Measurements from ENCODE around the gene PDLIM4.
A peak's percentile ranks its signal among the peaks of the same experiment; 100 is the strongest.

The PDLIM4 gene

GRCh38 chr5:132227485-132228240 is 29.8 kb upstream of the PDLIM4 start, which contains the start of gene P4HA2:
P4HA2 (minus strand) TSS chr5:132227853; CDS start chr5:132218626, 9,227 bp downstream.
- DNase-seq (ENCODE audit: low read depth in 2 of 2) = peak; percentile 39 to 50

- no peak for DNase-seq (ENCODE audit: low read depth in 2 of 2)
These were observed 29.1 kb upstream of the PDLIM4 start for GRCh38 chr5:132228241-132229035.

GRCh38 chr5:132229236-132229635 is 28.3 kb upstream of the PDLIM4 start:
- no peak for DNase-seq (ENCODE audit: low read depth in 2 of 2)

- DNase-seq (ENCODE audit: low read depth in 2 of 2) = no peak
These were observed 26.6 kb upstream of the PDLIM4 start for GRCh38 chr5:132230871-132231270.

- no peak for DNase-seq (ENCODE audit: low read depth in 2 of 2)
These were observed 25.0 kb upstream of the PDLIM4 start for GRCh38 chr5:132232465-132232864.

DNA sequence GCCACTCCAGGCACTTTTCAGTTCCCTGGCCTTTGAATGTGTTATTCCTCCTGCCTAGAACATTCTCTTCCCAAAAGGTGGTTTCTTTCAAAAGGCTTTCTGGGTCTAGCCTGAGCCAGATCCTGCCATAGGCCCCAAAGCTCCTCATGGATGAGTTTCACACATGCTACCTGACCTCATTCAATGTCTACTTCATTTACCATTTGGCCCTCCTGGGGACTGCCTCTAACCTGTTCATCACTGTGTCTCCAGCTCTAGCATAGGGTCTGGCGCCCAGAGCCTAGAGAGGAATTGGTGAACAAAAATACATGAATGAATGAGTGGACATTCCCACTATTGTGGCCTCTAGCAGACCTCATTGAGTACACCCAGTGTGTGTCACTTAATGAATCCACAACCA is 24.4 kb upstream of the PDLIM4 start:
- no peak for DNase-seq (ENCODE audit: low read depth in 2 of 2)

DNA sequence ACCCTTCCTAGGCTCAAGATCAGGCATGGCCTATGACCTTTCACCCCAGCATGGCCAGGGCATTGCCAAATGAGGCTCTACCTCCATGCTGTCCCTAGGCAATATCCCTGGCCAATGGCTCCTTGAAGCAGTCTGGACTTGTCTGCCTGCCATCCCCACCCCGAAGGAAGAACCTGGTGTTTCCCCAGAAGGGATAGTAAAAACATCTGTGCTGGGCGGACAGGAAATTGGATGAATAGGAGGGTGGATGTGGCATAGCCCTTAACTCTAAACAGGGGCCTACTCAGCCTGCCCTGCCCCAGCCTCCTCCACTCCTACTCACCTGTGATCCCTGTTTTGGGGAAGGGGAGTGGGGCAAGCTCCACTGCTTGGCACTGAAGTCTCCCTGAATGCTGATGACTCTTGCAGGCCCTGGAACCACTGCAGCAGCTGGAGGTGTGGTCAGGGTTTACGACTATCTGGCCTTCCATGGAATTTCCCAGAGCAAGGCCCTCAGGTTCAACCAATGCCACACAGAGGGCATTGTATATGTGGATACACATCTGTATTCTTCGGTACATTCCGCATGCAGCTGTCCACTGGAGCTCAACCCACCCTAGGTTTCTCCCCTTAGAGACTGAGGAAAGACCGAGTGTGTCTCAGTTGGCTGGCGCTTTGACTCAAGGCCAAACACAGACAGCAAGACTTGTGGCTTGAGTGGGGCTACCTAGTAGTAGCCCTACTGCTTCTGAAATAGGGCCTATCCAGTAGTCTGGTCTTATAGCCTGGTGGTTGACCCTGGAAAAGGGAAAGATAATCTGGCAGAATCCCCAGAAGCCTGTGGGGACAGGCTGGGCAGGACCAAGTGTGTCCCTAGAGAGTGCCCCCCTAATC is 23.4 kb upstream of the PDLIM4 start:
- DNase-seq (ENCODE audit: low read depth in 2 of 2) = no peak

DNA sequence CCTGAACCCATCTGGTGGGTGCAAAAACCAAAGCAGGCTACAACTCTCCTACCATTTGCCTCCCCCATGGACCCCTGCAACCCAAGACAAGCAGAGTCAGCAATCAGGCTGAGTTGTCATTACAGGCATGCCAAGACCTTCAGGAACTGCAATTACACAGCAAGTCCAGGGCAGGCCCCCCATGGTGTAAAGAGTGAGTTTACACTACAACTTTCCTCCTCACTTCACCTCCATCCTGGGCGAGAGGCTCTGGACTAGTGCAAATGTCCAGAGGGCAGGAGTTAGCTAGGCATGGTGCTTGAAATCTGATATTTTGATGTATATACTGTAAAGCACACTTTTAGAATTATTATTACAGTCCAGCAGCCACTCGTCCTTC is 22.8 kb upstream of the PDLIM4 start:
- DNase-seq (ENCODE audit: low read depth in 2 of 2) = no peak

DNA sequence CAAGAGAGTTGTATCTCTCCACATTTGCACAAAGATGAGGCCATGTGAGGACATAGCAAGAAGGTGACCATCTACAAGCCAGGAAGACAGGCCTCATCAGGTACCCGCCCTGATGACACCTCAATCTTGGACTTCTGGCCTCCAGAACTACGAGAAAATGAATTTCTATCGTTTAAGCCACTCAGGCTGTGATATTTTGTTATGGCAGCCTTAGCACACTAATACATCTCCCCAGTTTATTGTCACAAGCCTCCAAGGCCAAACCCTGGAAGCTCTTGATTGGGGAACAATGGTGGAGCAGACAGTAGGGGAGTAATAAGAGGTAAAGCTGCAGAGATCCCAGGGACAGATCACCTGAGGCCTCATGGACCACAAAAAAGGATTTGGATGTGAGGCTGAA is 22.2 kb upstream of the PDLIM4 start:
- DNase-seq (ENCODE audit: low read depth in 2 of 2) = no peak

DNA sequence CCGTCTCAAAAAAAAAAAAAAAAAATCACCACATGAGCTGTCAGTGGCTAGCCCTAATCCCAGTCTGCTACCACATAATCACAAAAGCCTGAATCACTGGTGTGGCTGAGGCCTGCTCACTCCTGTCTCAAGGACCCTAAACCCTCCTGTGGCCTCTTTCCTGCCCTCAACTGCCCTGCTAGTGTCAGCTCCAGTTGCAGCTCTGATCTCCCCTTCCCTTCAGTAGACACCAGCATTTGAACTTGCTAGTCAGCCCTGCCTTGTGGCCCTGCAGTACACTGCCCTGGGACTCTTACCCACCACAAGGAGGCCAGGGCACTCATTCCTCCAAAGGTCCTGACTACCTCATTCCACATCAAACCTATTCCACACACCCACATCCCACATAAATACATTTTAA is 20.4 kb upstream of the PDLIM4 start:
- no peak for DNase-seq (ENCODE audit: low read depth in 2 of 2)

DNA sequence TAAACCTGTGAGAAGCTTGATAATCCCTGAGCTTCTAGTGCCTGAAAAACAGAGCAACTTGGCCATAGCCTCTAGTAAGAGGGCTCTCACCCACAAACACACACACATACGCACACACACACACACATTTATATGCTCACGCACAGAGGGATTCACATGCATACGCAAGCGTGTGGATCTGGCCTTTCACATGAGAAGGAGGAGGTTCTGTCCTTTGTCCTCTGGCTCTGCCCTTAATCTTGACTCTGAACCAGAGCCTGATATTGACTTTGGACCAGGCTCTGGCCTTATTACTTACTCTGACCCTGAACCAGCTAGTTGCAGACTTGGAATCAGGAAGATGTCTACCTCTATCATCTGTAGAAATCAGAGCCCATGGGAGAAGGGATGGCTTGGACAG is 19.8 kb upstream of the PDLIM4 start:
- DNase-seq (ENCODE audit: low read depth in 2 of 2) = no peak

DNA sequence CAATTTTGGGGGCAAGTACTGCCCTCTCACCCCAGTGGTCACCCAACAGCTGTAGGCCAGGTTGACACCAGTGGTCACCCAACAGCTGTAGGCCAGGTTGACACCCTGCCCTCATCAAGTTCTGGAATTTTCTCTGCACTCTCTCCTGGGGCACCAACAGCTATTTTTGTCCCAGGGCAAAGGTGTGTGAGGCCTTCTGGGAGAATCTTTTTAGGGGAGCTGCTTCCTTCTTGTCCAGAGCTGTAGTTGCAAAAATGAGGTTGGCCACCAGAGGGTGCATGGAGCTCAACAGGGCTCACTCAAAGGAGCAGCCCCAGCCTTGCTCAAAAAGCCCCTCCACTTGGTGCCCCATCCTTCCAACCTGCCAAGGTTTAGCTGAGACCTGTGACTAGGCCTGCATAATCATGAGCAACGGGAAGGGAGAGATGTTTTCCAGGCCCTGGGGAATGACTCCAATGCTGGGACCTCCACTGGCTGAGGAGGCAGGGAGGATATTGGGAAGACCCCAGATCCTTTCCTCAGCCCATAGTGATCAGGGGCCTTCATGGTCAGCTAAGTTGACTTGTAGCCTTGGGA is 19.2 kb upstream of the PDLIM4 start:
- DNase-seq (ENCODE audit: low read depth in 2 of 2) = peak in 1 of 2 experiments; percentile 36

DNA sequence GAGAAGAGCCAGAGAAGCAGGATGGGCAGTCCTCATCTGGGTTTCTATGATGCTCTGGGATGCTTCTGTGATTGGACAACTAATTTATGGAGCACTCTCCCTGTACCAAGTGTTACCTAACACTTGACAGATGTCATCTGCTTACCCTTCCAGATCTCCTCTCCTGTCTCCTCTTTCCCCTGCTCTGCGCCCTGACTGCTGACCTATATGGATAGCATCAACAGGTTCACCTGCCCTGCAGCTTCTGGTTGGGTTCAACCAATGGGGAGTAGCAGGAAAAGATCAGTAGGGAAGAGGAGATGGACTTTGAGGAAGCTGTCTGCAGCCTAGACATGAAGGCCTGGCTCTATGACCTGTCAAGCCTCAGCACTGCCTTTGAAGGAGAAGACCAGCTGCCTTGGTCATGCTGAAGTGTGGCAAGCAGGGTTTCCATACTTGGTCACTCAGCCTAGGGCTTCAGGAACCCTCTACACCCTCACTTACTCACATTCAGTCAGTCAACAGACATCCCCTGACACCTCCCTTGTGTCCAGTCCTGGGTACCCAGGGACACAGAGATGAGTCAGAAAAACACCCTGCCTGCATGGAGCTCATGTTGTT is 18.5 kb upstream of the PDLIM4 start:
- no peak for DNase-seq (ENCODE audit: low read depth in 2 of 2)

DNA sequence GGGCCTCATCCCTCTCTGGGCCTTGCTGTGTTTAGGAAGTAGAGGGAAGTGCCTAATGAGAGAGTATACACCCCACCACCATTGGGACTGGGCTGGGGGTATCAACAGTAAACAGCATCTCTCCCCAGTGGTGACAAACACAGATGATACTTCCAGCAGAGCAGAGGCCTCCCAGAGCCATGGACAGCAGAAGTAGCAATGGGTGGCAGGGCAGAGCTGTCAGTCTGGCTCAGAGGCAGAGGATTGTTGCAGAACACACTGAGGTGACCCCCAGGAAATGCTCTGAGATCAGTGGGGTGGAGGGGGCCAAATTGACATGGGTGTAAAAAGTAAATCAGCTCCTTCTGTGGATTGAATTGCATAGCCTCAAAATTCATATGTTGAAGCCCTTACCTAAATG is 17.7 kb upstream of the PDLIM4 start:
- DNase-seq (ENCODE audit: low read depth in 2 of 2) = no peak

GRCh38 chr5:132243366-132243977 is 14.0 kb upstream of the PDLIM4 start:
- no peak for DNase-seq (ENCODE audit: low read depth in 2 of 2)

DNA sequence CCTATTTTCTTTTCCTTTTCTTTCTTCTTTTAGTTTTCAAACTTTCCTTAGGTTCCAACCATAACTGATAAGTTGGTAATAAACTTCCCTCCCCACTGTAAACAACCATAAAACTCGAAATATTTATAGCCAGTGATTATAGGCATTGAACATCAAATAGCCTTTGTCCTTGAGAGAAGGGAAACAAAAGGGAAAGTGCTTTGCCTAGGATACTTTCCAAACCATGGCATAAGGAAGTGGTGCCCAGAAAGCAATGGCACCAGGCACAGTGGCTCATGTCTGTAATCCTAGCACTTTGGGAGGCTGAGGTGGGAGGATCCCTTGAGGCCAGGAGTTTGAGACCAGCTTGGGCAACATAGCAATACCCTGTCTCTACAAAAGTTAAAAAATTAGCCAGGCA is 11.9 kb upstream of the PDLIM4 start:
- DNase-seq (ENCODE audit: low read depth in 2 of 2) = no peak

- DNase-seq (ENCODE audit: low read depth in 2 of 2) = no peak
These were observed 10.7 kb upstream of the PDLIM4 start for GRCh38 chr5:132246806-132247205.

DNA sequence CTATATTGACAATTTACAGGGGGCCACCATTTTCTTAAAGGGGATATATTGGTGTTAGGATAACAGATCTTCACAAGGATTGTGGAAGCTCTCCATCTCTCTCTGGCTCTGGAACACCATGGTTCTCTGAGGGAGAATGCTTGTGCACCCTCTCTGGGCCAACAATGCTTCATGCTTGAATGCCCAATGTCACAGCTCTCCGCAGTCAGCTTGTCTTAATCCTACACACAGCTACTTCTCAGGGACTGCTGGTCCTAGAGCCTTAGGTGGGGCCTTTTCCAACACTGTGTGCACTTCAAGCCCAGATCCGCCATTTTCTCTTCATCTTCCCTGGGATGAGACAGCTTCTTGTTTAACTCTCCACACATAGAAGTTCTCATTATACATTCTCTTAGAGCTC is 6.9 kb upstream of the PDLIM4 start:
- no peak for DNase-seq (ENCODE audit: low read depth in 2 of 2)

DNA sequence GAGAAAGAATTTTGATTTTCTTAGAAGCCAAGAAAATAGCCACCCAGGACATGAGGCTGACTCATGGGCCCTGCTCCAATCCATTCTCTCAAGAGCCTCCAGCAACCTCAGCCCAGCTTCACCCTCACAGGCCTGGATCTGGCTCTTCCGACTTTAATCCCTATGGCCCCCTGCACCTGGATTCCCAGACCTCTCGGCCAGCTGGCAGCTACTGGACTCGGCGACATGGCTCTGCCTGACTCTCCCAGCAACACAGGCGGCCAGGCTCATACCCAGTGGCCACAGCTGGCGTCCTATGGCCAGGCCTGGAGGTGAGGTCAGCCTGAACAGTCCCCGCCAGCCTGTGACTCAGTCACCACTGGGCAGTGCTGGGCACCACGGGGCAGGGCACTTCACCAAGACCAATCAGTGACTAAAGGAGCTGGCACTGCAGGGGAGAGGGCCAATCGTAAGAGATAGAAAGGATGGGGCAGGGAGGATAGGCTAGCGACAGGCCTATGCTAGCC is 6.2 kb upstream of the PDLIM4 start:
- no peak for DNase-seq (ENCODE audit: low read depth in 2 of 2)

GRCh38 chr5:132253008-132253441 is 4.5 kb upstream of the PDLIM4 start:
- DNase-seq (ENCODE audit: low read depth in 2 of 2) = no peak

Measured in fibroblast of skin of left quadriceps (primary cell).